Endothelial cell of umbilical vein (primary cell): ENCODE results near the gene DIAPH1. TPM values are rescaled to one million over a fixed set of nuclear protein-coding genes. Genes with fewer than 3 reads are reported as not detected.

Experiments
- BruUV-seq: library from RNA; stranded (reverse); fragments of 400-500 nt; replicated peaks from 2 replicates; lab custom pipeline; 2021; lab: Mats Ljungman, UMichigan
- CTCF ChIA-PET: fragments of 300-600, 350-600 bp; sonication (Branson Sonifier 250); formaldehyde crosslinking; loops from one replicate; lab custom pipeline; 2021; ENCODE audit warnings: antibody characterized with exemption, inconsistent platforms; lab: Charles Lee
- POLR2A ChIA-PET: fragments of 300-600, 350-600 bp; sonication (Branson Sonifier 250); formaldehyde crosslinking; loops from one replicate; lab custom pipeline; 2021; ENCODE audit warnings: antibody characterized with exemption, inconsistent platforms; lab: Charles Lee
- DNase-seq: peaks from one replicate; pipeline ENCODE4 v3.0.0-alpha.2; 2011; ENCODE audit warnings: low read depth, low spot score
- FAIRE-seq: peaks from 2 replicates; lab custom pipeline; 2011; peaks lifted over from hg19 to GRCh38; lab: Jason Lieb, UNC
- H2AFZ ChIP-seq: 2 replicates; pipeline ENCODE4 v1.6.0; 2012; ENCODE audit warnings: low read depth, low read length, control low read depth, inconsistent platforms
- H3K27ac ChIP-seq: 2 replicates; pipeline ENCODE4 v1.5.1; 2011; ENCODE audit warnings: low read depth, mild to moderate bottlenecking, control low read depth, low read length, moderate library complexity; ENCODE audit not compliant: insufficient read depth
- H3K27me3 ChIP-seq, 2 experiments: 2 replicates each; pipeline versions ENCODE4 v1.6.0 to v1.6.1; 2011; ENCODE audit warnings: low read length in 2 of 2, mixed read lengths in 1 of 2; ENCODE audit not compliant: control insufficient read depth in 2 of 2, insufficient read depth in 2 of 2
- H3K36me3 ChIP-seq, 2 experiments: 2 replicates in 1 of 2; 3 replicates in 1 of 2; pipeline ENCODE4 v1.5.1; 2011; ENCODE audit warnings: low read length in 2 of 2, mild to moderate bottlenecking in 1 of 2, moderate library complexity in 1 of 2; ENCODE audit not compliant: control insufficient read depth in 2 of 2, insufficient read depth in 2 of 2; ENCODE audit errors: extremely low read depth in 1 of 2
- H3K4me1 ChIP-seq: 3 replicates; pipeline ENCODE4 v1.5.1; 2011; ENCODE audit warnings: mild to moderate bottlenecking, low read length; ENCODE audit not compliant: control insufficient read depth, insufficient read depth; ENCODE audit errors: extremely low read depth
- H3K4me2 ChIP-seq: 2 replicates; pipeline ENCODE4 v1.6.1; 2011; ENCODE audit warnings: low read length, control low read depth, mixed read lengths; ENCODE audit not compliant: insufficient read depth
- H3K4me3 ChIP-seq, 3 experiments: fragments of 200-600 bp in 1 of 3; sonication (generic), shearing (Covaris generic) in 1 of 3; replicated peaks in 1 of 3; 2 replicates each; pipeline ENCODE4 v1.5.1; 2011 to 2016; ENCODE audit warnings: control low read depth in 3 of 3, low read length in 3 of 3, mild to moderate bottlenecking in 2 of 3, inconsistent platforms in 1 of 3, low read depth in 1 of 3, moderate library complexity in 1 of 3; ENCODE audit not compliant: insufficient read depth in 1 of 3
- H3K79me2 ChIP-seq: 2 replicates; pipeline ENCODE4 v1.6.0; 2012; ENCODE audit warnings: low read length, inconsistent platforms; ENCODE audit not compliant: control insufficient read depth, insufficient read depth
- H3K9ac ChIP-seq: replicated peaks from 2 replicates; pipeline ENCODE3; 2011; ENCODE audit warnings: low read length, control low read depth; ENCODE audit not compliant: insufficient read depth; ENCODE audit errors: extremely low read depth
- H3K9me1 ChIP-seq: replicated peaks from 3 replicates; pipeline ENCODE4 v1.6.0; 2011; ENCODE audit warnings: mild to moderate bottlenecking, low read length; ENCODE audit not compliant: control insufficient read depth, insufficient read depth; ENCODE audit errors: extremely low read depth
- H3K9me3 ChIP-seq: replicated peaks from 2 replicates; pipeline ENCODE4 v1.5.1; 2012; ENCODE audit warnings: low read length, inconsistent platforms; ENCODE audit not compliant: control insufficient read depth, insufficient read depth
- H4K20me1 ChIP-seq: replicated peaks from 2 replicates; pipeline ENCODE3; 2011; ENCODE audit warnings: mild to moderate bottlenecking, low read length; ENCODE audit not compliant: control insufficient read depth, insufficient read depth; ENCODE audit errors: extremely low read depth
- EZH2 ChIP-seq: IDR thresholded peaks from 2 replicates; pipeline ENCODE4 v1.6.1; 2012; ENCODE audit warnings: borderline replicate concordance, low read depth, mild to moderate bottlenecking, moderate library complexity, low read length, inconsistent platforms; ENCODE audit not compliant: severe bottlenecking
- FOS ChIP-seq: IDR thresholded peaks from 2 replicates; pipeline ENCODE4 v1.6.1; 2011; ENCODE audit warnings: mild to moderate bottlenecking, low read length, moderate library complexity, borderline replicate concordance; ENCODE audit not compliant: insufficient read depth
- GATA2 ChIP-seq: IDR thresholded peaks from 2 replicates; pipeline ENCODE4 v1.7.0; 2011; ENCODE audit warnings: low read depth, mild to moderate bottlenecking, moderate library complexity, mixed read lengths, low read length; ENCODE audit not compliant: insufficient read length, insufficient read depth
- JUN ChIP-seq: IDR thresholded peaks from 2 replicates; pipeline ENCODE4 v1.6.1; 2011; ENCODE audit warnings: borderline replicate concordance, low read depth; ENCODE audit not compliant: insufficient read length, insufficient read depth
- MYC ChIP-seq: IDR thresholded peaks from one replicate; pipeline ENCODE4 v1.6.1; 2011; ENCODE audit warnings: mild to moderate bottlenecking, low read depth, low read length
- POLR2A ChIP-seq: IDR thresholded peaks from 2 replicates; pipeline ENCODE4 v1.6.1; 2012; ENCODE audit warnings: low read depth, mild to moderate bottlenecking, control low read depth, low read length
- POLR2AphosphoS5 ChIP-seq: IDR thresholded peaks from 2 replicates; pipeline ENCODE4 v1.6.1; 2012; ENCODE audit warnings: low read depth, mild to moderate bottlenecking, control low read depth, low read length, moderate library complexity; ENCODE audit not compliant: insufficient read depth
- dilution Hi-C: fragments of 300-500 bp; cut with MboI; formaldehyde crosslinking; loops from one replicate; pipeline ENCODE4 v1.15.0; 2019; ENCODE audit warnings: low sequenced_read_pairs; ENCODE audit not compliant: extremely low pct_ligation_motif_present
- intact Hi-C: fragments of 100-400 bp; cut with micrococcal nuclease; formaldehyde crosslinking; loops from one replicate; pipeline ENCODE4 v1.10.0; 2022
- polyA plus RNA-seq, 4 experiments: library from polyadenylated mRNA; depleted of rRNA in 3 of 4; stranded (reverse) in 3 of 4; unstranded in 1 of 4; fragments of >200 nt; gene quantifications; 2 replicates each; pipeline versions ENCODE4 v1.2.1 to v1.2.3, GENCODE V29; 2011 to 2012; ENCODE audit warnings: missing spikeins in 1 of 4
- total RNA-seq: library from RNA; stranded (reverse); gene quantifications from 2 replicates; pipeline ENCODE4 v1.2.3, GENCODE V29; 2021
- TF ChIP-seq, protein P1 (sequence below): IDR thresholded peaks from 2 replicates; pipeline ENCODE4 v1.6.1; 2011; ENCODE audit not compliant: insufficient read depth, insufficient read length
- TF ChIP-seq, protein P2 (sequence below), 2 donors: IDR thresholded peaks; 1 replicate in 1 of 2; 2 replicates in 1 of 2; pipeline ENCODE4 v1.5.1; 2011; ENCODE audit warnings: low read length in 2 of 2, mild to moderate bottlenecking in 2 of 2, moderate library complexity in 2 of 2, control low read depth in 1 of 2, inconsistent platforms in 1 of 2, low read depth in 1 of 2; ENCODE audit not compliant: insufficient read depth in 1 of 2; ENCODE audit errors: extremely low read depth in 1 of 2

The DIAPH1 gene
- total and polyA plus RNA-seq, 2 donors (not counting 3 experiments of a cell fraction or from before 2014, with no cell fraction given) = 68.6 to 105 TPM

DNA sequence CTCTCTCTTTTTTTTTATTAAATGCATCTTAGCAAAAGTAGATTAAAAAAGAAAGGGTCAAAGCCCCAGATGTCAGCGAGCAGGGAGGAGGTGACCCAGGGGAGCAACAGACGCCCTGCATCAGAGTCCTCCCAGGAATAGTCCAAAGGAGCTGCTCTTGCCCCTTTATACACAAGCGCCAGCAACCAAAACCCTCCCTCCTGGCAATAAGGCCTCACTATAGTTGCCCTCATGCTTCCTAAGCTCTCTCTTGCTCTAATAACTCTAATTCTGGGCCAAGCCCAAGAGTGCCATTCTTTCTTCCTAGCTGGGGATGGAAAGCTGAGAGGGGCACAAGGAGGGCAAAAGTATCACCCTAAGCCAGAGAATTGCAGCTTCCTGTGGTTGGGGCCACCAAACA lies 103.7 kb downstream of the DIAPH1 start:
- no peak overlapping the region for H3K4me3 ChIP-seq
- no peak overlapping the region for H3K9ac ChIP-seq
- H3K4me1 ChIP-seq = peaks cover 20% of the 10 kb centered on the region
- peaks cover 2 to 12% of the 10 kb centered on the region in 2 experiments for H3K36me3 ChIP-seq
- no peak overlapping the region for H2AFZ ChIP-seq
- no peak for FAIRE-seq
- TSS peak; percentile 63 for BruUV-seq
- dilution Hi-C loops = no loop called here
- no peak for DNase-seq
- H3K9me3 ChIP-seq = no peaks in the 10 kb centered on the region
- no peaks in the 10 kb centered on the region for H3K79me2 ChIP-seq
- TF ChIP-seq POLR2A = no peak
- no peak for TF ChIP-seq POLR2AphosphoS5
- TF ChIP-seq FOS = no peak
- TF ChIP-seq, protein P1, sequence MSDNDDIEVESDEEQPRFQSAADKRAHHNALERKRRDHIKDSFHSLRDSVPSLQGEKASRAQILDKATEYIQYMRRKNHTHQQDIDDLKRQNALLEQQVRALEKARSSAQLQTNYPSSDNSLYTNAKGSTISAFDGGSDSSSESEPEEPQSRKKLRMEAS = no peak
- TF ChIP-seq JUN = no peak
- no peak for TF ChIP-seq GATA2
- TF ChIP-seq MYC = no peak
- TF ChIP-seq, protein P2, sequence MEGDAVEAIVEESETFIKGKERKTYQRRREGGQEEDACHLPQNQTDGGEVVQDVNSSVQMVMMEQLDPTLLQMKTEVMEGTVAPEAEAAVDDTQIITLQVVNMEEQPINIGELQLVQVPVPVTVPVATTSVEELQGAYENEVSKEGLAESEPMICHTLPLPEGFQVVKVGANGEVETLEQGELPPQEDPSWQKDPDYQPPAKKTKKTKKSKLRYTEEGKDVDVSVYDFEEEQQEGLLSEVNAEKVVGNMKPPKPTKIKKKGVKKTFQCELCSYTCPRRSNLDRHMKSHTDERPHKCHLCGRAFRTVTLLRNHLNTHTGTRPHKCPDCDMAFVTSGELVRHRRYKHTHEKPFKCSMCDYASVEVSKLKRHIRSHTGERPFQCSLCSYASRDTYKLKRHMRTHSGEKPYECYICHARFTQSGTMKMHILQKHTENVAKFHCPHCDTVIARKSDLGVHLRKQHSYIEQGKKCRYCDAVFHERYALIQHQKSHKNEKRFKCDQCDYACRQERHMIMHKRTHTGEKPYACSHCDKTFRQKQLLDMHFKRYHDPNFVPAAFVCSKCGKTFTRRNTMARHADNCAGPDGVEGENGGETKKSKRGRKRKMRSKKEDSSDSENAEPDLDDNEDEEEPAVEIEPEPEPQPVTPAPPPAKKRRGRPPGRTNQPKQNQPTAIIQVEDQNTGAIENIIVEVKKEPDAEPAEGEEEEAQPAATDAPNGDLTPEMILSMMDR (IDR thresholded peaks at IDR 0.05; ENCODE audit: extremely low read depth in 1 of 2, insufficient read depth in 1 of 2, low read depth in 1 of 2, low read length in 2 of 2) = no peak
- TF ChIP-seq EZH2 = no peak
- no peaks in the 10 kb centered on the region for H3K27me3 ChIP-seq
- CTCF ChIA-PET = interaction anchor here (0.8 to 9.8 kb wide), 10 partner anchors 9 to 102 kb away, joined by 3 to 158 read pairs (median 16); partner anchors contain the start of genes PCDHGA10, PCDHGA11, PCDHGA12 and PCDHGC3
- no peak overlapping the region for H3K27ac ChIP-seq
- no peaks in the 10 kb centered on the region for H3K9me1 ChIP-seq
- no peak overlapping the region for H3K4me2 ChIP-seq
- POLR2A ChIA-PET = no interaction called here
- H4K20me1 ChIP-seq = no peaks in the 10 kb centered on the region
- intact Hi-C loops = no loop called here
